ENCODE results near the gene TMEFF2. TPM values are rescaled to one million over a fixed set of nuclear protein-coding genes. Genes with fewer than 3 reads are reported as not detected.

TMEFF2 gene
- total RNA-seq, 1 donor from 2014 or later: not detected

GRCh38 chr2:191968120-191968519 lies 226.6 kb downstream of the TMEFF2 start:
- DNase-seq (ENCODE audit: low read depth): no peak

GRCh38 chr2:191965733-191966132 lies 229.0 kb downstream of the TMEFF2 start:
- no peak for DNase-seq (ENCODE audit: low read depth)

- DNase-seq (ENCODE audit: low read depth): no peak
Measured at GRCh38 chr2:191961556-191961955, 233.2 kb downstream of the TMEFF2 start.

- no peak for DNase-seq (ENCODE audit: low read depth)
Measured at GRCh38 chr2:191959209-191959608, 235.5 kb downstream of the TMEFF2 start.

GRCh38 chr2:191957996-191958860 lies 236.5 kb downstream of the TMEFF2 start:
- DNase-seq (ENCODE audit: low read depth): no peak

- DNase-seq (ENCODE audit: low read depth): no peak
Measured at GRCh38 chr2:191954451-191954850, 240.3 kb downstream of the TMEFF2 start.

GRCh38 chr2:191952515-191953270 lies 242.0 kb downstream of the TMEFF2 start:
- DNase-seq (ENCODE audit: low read depth): no peak

- no peak for DNase-seq (ENCODE audit: low read depth)
Measured at GRCh38 chr2:191951832-191952231, 242.9 kb downstream of the TMEFF2 start.

GRCh38 chr2:191951376-191951775 lies 243.4 kb downstream of the TMEFF2 start:
- DNase-seq (ENCODE audit: low read depth): no peak

- DNase-seq (ENCODE audit: low read depth): peak; percentile 69
Measured at GRCh38 chr2:191950132-191950874, 244.4 kb downstream of the TMEFF2 start.

- no peak for DNase-seq (ENCODE audit: low read depth)
Measured at GRCh38 chr2:191947235-191947634, 247.5 kb downstream of the TMEFF2 start.

GRCh38 chr2:191946471-191947182 lies 248.1 kb downstream of the TMEFF2 start:
- DNase-seq (ENCODE audit: low read depth): no peak

- DNase-seq (ENCODE audit: low read depth): no peak
Measured at GRCh38 chr2:191945623-191946022, 249.1 kb downstream of the TMEFF2 start.

- no peak for DNase-seq (ENCODE audit: low read depth)
Measured at GRCh38 chr2:191942739-191943103, 252.0 kb downstream of the TMEFF2 start.

GRCh38 chr2:191942090-191942738 lies 252.5 kb downstream of the TMEFF2 start:
- DNase-seq (ENCODE audit: low read depth): no peak

GRCh38 chr2:191941376-191941929 lies 253.3 kb downstream of the TMEFF2 start:
- DNase-seq (ENCODE audit: low read depth): no peak

GRCh38 chr2:191938779-191939178 lies 256.0 kb downstream of the TMEFF2 start:
- DNase-seq (ENCODE audit: low read depth): no peak

- no peak for DNase-seq (ENCODE audit: low read depth)
Measured at GRCh38 chr2:191936882-191937405, 257.8 kb downstream of the TMEFF2 start.

- no peak for DNase-seq (ENCODE audit: low read depth)
Measured at GRCh38 chr2:191935247-191935646, 259.5 kb downstream of the TMEFF2 start.

- DNase-seq (ENCODE audit: low read depth): peak; percentile 51
Measured at GRCh38 chr2:191933307-191934105, 261.2 kb downstream of the TMEFF2 start.

All from renal cortical epithelial cell (primary cell).